HG02884 (cell line): ENCODE measurements around the gene DAB1.

Experiments
- ATAC-seq: cut with Tn5 transposase; IDR thresholded peaks from one replicate; pipeline ENCODE4 v1.9.1; 2021; ENCODE audit warnings: mild to moderate bottlenecking, moderate library complexity; ENCODE audit not compliant: unreplicated experiment

DAB1 gene

GRCh38 chr1:57423656-57424211 is at the start of gene DAB1:
DAB1 (minus strand) TSS chr1:57424060; CDS start chr1:57291030, 133,030 bp downstream.
- no peak for ATAC-seq

GRCh38 chr1:57473448-57473847 is 49.6 kb upstream of the DAB1 start:
- ATAC-seq, result no peak

- no peak for ATAC-seq
Observed at GRCh38 chr1:57471995-57472394, 48.1 kb upstream of the DAB1 start.

GRCh38 chr1:57470036-57470435 is 46.2 kb upstream of the DAB1 start:
- no peak for ATAC-seq

- no peak for ATAC-seq
Observed at GRCh38 chr1:57468641-57469523, 45.0 kb upstream of the DAB1 start.

- ATAC-seq, result no peak
Observed at GRCh38 chr1:57467830-57468229, 44.0 kb upstream of the DAB1 start.

GRCh38 chr1:57464756-57465155 is 40.9 kb upstream of the DAB1 start:
- no peak for ATAC-seq

- ATAC-seq, result no peak
Observed at GRCh38 chr1:57463343-57463742, 39.5 kb upstream of the DAB1 start.

GRCh38 chr1:57461405-57461804 is 37.5 kb upstream of the DAB1 start:
- ATAC-seq, result no peak

GRCh38 chr1:57451516-57451915 is 27.7 kb upstream of the DAB1 start:
- ATAC-seq, result no peak

GRCh38 chr1:57450981-57451380 is 27.1 kb upstream of the DAB1 start:
- no peak for ATAC-seq

GRCh38 chr1:57447551-57447950 is 23.7 kb upstream of the DAB1 start:
- no peak for ATAC-seq

- no peak for ATAC-seq
Observed at GRCh38 chr1:57443004-57443403, 19.1 kb upstream of the DAB1 start.

GRCh38 chr1:57440096-57440495 is 16.2 kb upstream of the DAB1 start:
- no peak for ATAC-seq

GRCh38 chr1:57431400-57431799 is 7.5 kb upstream of the DAB1 start:
- ATAC-seq, result no peak

- ATAC-seq, result no peak
Observed at GRCh38 chr1:57424231-57425027, 569 bp upstream of the DAB1 start.

GRCh38 chr1:57423135-57423655 is 665 bp downstream of the DAB1 start:
- no peak for ATAC-seq

GRCh38 chr1:57422271-57423134 is 1.4 kb downstream of the DAB1 start:
- no peak for ATAC-seq

GRCh38 chr1:57421806-57422205 is 2.1 kb downstream of the DAB1 start:
- ATAC-seq, result no peak

- no peak for ATAC-seq
Observed at GRCh38 chr1:57420981-57421785, 2.7 kb downstream of the DAB1 start.
